Renal pelvis (tissue), 4 donors: Measurements from ENCODE around the gene MYL6. TPM values are rescaled to one million over a fixed set of nuclear protein-coding genes. Genes with fewer than 3 reads are reported as not detected.

Experiments
- DNase-seq: peaks from one replicate; pipeline ENCODE4 v3.0.0-alpha.2; 2013
- polyA plus RNA-seq, 3 donors: library from polyadenylated mRNA; unstranded; fragments of 120-200 nt; gene quantifications; one replicate each; pipeline ENCODE4 v1.2.1, GENCODE V29; 2013; ENCODE audit not compliant: insufficient read length in 3 of 3

Gene MYL6
- polyA plus RNA-seq, 3 donors = 1,644 to 2,112 (median 1,781) TPM

GRCh38 chr12:56163533-56164344 is 5.6 kb downstream of the MYL6 start:
- no peak for DNase-seq

DNA sequence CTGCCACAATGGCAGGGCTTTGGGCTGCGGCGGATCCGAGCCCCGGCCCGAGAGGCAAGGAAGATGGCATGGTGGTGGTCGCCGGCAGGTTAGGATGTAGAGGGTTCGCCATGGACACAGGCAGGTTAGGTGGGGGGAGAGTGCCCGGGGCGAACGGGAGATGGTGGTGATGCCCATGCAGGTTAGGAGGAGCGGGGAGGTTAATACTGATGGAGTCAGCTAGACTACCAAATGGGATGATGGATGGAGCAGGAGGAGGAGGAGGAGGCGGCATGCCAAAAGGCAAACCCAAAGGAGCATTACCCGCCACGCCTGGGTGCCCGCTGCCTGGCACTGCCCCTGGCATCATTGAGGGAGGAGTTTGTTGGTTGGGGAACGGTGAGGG is 6.2 kb downstream of the MYL6 start:
- no peak for DNase-seq

- DNase-seq = no peak
Observed at GRCh38 chr12:56165369-56165768, 7.2 kb downstream of the MYL6 start.

DNA sequence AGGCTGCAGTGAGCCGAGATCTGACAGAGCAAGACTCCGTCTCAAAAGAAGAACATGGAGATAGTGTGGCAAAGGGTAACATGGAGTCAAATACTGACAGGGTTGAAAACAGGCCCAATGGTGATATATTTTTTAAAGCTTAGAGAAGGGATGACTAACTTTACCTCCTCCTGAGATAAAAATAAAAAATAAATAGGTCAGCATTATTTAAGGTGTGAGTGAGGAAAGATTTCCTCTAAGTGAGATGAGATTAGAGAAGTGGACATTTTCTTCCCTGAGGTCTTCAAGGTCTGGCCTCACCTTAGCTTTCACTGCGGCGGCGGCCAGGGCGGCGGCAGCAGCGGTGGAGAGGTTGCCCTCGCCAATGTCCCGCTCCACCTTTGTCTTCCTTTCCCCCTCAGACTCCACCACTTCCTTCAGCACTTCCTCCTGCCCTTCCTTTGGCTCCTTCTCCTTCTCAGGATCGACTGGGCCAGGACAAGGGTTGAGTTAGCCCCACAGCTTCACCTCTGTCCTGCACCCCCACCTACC is 11.1 kb downstream of the MYL6 start:
- DNase-seq = no peak

DNA sequence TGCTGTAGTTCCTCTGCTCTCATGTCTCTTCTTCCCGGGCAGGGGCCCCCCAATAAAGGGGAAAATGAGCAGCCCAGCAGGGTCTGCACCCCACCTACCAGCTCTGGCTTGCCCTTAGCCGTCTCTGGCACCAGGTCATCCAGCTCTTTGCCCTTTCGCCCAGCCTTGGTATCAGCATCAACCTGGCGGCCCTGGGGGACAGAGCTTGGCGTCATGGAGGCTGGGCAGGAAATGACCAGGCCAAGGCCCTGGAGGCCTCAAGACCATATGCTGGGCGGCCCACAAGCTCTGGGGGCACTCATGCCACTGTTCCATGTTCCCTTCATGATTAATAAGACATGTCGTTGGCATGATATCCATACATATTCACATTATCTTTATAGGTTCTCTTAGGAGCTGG is 14.7 kb downstream of the MYL6 start:
- no peak for DNase-seq

DNA sequence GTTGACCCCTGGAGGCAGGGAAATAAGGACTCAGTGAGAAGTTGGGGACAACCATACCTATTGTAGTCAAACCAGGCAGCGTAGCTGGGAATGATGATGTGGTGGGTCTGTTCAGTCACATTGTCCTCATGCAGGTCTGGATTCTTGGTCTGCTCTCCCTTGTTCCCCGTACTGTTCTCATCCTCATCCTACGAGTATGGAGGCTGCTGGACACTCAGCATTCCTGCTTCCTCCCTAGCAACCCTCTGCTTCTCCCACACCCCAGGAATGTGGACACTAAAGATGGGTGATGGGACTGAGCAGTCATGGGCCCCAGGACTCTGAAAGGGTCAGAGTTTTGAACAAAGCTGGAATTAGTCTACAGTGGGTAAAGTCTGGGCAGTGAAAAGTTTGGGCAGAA is 20.2 kb downstream of the MYL6 start:
- no peak for DNase-seq

DNA sequence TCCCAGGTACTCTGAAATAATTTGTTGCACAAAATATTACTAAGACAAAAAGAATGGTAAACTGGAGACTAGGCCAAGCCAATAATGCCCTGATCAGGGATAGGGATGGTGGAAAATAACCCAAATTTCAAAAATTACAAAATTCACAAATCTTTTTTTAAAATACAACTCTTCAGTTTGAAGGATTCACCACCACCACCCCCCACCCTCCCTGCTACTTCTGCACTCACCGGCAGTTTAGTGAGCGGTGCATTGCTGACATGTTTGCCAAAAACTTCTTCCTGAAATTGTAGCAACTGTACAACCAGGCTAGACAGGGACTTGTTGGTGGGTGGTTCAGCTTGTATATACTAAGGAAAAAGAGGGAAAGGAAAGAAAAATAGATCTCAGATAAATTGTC is 28.8 kb downstream of the MYL6 start:
- DNase-seq = no peak

- DNase-seq = peak; percentile 9
Observed at GRCh38 chr12:56188131-56188777, 30.1 kb downstream of the MYL6 start.

DNA sequence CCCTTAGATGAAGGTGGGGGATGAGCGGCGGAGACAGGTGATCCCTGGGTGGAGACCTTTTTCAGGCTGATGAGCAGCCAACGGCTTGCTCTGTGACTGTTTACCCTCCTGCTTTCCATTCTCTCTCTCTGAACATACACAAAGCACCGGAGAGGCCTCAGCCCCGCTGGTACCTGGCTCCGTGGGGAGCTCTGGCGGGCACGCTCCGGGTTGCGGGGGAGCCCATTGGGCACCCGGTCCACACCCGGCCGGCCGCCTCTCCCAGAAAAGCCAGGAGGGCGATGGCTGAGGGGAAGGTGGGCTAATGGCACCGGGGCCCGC is 30.6 kb downstream of the MYL6 start:
- peak; percentile 8 for DNase-seq

GRCh38 chr12:56189099-56189917 is 31.1 kb downstream of the MYL6 start, which contains the start of gene SMARCC2:
TSS of gene SMARCC2 (minus strand) at chr12:56189483. CDS start at chr12:56189461, 22 bp downstream.
- peak; percentile 84 for DNase-seq

DNA sequence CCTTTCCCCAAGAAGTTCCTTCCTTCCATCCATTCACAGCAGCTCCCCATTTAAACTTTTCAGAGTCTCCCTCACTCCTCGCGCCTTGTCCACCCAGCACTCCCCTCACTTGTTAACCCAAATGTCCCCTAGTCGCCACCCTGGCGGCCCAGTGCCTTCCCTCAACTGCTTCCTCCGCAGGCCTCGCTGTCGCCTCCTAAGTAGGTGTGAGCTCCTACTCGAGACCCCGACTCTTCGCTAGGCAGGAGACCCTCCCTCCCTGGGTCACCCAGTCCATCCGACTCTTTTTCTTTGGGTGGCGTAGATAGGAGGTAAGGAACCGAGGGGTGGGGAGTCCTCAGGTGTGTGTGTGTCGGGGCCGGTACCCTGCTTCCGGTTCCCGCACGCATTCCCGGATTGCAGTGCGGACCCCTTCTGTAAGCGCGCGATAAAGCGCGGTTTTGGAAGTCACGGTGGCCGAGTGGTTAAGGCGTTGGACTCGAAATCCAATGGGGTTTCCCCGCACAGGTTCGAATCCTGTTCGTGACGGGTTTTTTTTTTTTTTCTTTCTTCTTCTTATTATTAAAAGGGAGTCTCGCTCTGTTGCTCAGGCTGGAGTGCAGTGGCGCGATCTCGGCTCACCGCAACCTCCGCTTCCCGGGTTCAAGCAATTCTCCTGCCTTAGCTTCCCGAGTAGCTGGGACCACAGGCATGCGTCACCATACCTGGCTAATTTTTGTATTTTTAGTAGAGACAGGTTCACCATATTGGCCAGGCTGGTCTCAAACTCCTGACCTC is 31.9 kb downstream of the MYL6 start:
- DNase-seq = peak; percentile 91

GRCh38 chr12:56190695-56191155 is 32.6 kb downstream of the MYL6 start:
- DNase-seq = no peak

DNA sequence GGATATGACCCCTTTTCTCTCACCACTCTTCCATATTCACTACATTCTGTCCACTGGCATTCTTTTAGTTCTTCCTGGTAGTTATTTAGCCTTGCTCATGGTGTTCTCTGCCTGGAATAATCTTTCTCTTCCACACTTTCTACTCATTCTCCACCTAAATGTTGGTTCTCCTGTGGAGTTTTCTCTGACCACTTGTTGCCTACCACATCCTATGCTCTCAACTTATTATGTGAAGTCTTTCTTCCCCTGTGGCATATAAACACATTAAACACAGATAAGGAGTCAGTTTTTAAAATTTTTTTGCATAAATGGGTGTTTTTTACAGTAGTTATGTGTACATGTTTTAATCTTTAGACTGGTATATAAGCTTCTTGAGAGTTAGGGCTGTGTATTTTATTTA is 34.4 kb downstream of the MYL6 start:
- no peak for DNase-seq

DNA sequence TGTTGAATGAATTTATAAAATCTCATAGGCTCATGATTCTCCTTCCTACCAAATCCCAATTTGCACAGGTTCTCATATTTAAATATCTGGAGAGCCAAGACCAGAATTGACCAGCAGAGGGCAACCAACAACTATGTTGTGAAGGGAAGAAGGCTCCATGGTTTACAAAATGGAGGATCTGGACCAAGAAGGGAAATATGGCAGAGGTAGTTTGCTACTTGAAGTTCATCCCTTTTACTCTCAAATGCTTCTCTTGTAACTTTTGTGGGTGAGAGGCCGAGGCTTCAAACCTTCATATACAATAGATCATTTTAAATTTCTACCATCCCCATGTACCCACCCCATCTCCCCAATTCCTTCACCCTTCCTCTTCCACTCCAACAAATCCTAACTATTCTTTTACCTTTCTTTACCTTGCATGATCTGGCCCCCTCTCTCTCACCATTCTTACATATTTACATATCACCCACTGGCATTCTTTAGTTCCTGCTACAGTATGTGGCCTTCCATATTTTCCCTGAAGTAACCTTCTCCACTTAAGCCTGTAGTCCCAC is 34.9 kb downstream of the MYL6 start:
- DNase-seq = peak; percentile 81

DNA sequence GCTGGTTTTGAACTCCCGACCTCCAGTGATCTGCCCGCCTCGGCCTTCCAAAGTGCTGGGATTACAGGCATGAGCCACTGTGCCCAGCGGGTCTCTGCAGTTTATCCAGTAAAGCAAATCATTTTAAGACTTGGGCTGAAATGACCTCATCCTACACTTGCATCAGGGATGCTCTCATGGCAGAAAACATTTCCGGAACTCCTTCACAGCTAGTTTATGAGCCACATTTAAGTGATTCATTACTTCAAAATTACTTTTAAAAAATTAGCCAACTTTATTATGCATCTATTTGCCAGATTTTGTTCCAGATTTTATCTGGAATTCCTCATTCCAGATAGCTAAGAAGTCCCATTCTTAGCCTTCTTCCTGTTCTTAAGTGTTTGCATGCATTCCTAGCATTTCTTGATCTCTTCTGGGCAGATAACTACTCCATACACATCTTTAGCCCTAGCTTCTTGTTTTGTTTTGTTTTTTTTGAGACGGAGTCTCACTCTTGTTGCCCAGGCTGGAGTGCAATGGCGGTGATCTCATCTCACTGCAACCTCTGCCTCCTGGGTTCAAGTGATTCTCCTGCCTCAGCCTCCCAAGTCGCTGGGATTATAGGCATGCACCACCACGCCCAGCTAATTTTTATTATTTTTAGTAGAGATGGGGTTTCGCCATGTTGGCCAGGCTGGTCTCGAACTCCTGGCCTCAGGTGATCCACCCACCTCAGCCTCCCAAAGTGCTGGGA is 38.8 kb downstream of the MYL6 start:
- DNase-seq = peak; percentile 19

DNA sequence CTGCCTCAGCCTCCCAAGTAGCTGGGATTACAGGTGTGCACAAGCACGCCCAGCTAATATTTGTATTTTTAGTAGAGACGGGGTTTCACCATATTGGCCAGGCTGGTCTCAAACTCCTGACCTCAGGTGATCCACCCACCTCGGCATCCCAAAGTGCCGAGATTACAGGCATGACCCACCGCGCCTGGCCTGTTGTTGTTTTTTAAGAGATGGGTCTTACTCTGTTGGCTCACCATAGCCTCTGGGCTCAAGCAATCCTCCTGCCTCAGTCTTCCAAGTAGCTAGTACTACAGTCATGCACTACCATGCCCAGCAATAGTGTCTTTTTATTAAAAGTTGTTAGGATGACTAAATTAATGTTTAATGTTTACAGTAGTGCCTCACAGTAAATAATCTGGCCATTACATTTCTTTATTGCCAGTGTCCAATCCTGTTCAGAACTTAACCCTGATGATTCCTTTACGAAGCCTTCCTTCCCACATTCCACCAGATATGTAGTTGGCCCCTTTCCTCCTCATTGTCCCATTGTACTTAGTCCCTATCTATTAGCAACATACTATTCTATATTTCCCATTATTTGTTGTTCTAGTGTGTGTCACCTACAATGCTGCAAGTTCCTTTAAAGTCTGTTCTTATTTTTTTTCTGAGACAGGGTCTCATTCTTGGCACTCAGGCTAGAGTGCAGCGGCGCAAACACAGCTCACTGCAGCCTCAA is 39.9 kb downstream of the MYL6 start:
- no peak for DNase-seq

- no peak for DNase-seq
Observed at GRCh38 chr12:56198836-56199235, 40.7 kb downstream of the MYL6 start.

DNA sequence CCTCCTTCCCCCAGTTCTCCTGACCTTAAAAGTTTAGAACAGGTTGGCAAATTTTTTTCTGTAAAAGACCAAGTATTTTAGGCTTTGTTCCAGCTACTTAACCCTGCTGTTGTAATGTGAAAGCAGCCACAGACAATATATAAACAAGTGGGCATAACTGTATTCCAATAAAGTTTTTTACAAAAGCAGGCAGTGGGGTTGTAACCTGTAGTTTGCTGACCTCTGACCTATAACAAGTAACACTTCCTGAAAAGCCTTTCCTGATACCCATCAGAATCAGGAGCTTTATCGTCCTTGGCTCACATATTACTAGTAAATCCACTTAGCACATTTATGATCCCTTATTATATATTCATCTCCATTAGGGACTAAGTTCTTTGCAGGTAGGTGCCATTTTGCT is 44.2 kb downstream of the MYL6 start:
- no peak for DNase-seq

GRCh38 chr12:56202838-56203237 is 44.7 kb downstream of the MYL6 start:
- no peak for DNase-seq

DNA sequence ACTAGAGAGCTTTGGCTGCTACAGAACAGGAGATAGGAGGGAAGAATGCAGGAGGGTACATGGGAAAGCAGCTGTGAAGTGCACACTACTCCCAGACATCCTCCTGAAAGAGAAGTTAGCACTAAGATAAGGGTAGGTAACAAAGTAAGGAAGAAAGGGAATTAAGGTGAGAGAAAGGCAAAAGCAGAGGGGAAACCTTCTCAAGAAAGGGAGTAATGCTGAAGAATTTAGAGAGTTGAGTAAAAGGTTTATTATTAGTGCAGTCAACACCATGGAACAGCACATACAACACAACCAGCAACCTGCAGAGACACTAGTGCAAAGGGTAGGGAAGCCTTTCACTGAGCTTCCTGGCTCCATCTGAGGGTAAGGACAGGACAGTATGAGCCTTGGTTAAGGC is 46.1 kb downstream of the MYL6 start:
- DNase-seq = no peak
